ENCODE measurements around the gene CENPU. TPM values are rescaled to one million over a fixed set of nuclear protein-coding genes. Genes with fewer than 3 reads are reported as not detected.
"Not testable (repeated sequence)": the region's sequence is repeated elsewhere in the genome, so short reads cannot be mapped to it uniquely, and the experiment has no call there.

Gene CENPU
- total RNA-seq, 1 donor from 2014 or later, result 2.2 TPM

GRCh38 chr4:184744236-184744635, 10.3 kb upstream of the CENPU start:
- H3K27me3 ChIP-seq (ENCODE audit: low read depth), result no peaks in the 10 kb centered on the region
- no peak overlapping the region for H3K27ac ChIP-seq
- H3K4me3 ChIP-seq, result no peak overlapping the region
- no peak for DNase-seq
- no peak for ATAC-seq
- peaks cover 42% of the 10 kb centered on the region for H3K4me1 ChIP-seq
- TF ChIP-seq CTCF (IDR thresholded peaks at IDR 0.05), result no peak
- H3K9me3 ChIP-seq, result no peaks in the 10 kb centered on the region
- no peaks in the 10 kb centered on the region for H3K36me3 ChIP-seq
- intact Hi-C loops (cut with DNase I), result no loop called here

GRCh38 chr4:184743650-184744049, 9.8 kb upstream of the CENPU start:
- peaks cover 41% of the 10 kb centered on the region for H3K4me1 ChIP-seq
- DNase-seq (no peak), ATAC-seq (no peak)
- no peaks in the 10 kb centered on the region for H3K36me3 ChIP-seq
- no peak overlapping the region for H3K4me3 ChIP-seq
- H3K27ac ChIP-seq, result no peak overlapping the region
- intact Hi-C loops (cut with DNase I), result no loop called here
- no peaks in the 10 kb centered on the region for H3K9me3 ChIP-seq
- TF ChIP-seq CTCF (IDR thresholded peaks at IDR 0.05), result no peak
- H3K27me3 ChIP-seq (ENCODE audit: low read depth), result no peaks in the 10 kb centered on the region

- DNase-seq; H3K36me3 ChIP-seq; intact Hi-C loops (cut with DNase I); H3K4me3 ChIP-seq; H3K27me3 ChIP-seq (ENCODE audit: low read depth); ATAC-seq; H3K27ac ChIP-seq; H3K9me3 ChIP-seq: not testable (repeated sequence)
- peaks cover 22% of the 10 kb centered on the region for H3K4me1 ChIP-seq
These were observed 7.8 kb upstream of the CENPU start for GRCh38 chr4:184741651-184742050.

GRCh38 chr4:184740980-184741391, 7.1 kb upstream of the CENPU start:
- no peak overlapping the region for H3K4me3 ChIP-seq
- H3K36me3 ChIP-seq, result no peaks in the 10 kb centered on the region
- H3K27ac ChIP-seq, result no peak overlapping the region
- no peak for DNase-seq
- ATAC-seq, result peak in 1 of 2 donors; percentile 38
- H3K27me3 ChIP-seq (ENCODE audit: low read depth), result no peaks in the 10 kb centered on the region
- no peak for TF ChIP-seq CTCF (IDR thresholded peaks at IDR 0.05)
- no peaks in the 10 kb centered on the region for H3K9me3 ChIP-seq
- intact Hi-C loops (cut with DNase I), result no loop called here
- H3K4me1 ChIP-seq, result peaks cover 15% of the 10 kb centered on the region

- DNase-seq; H3K4me1 ChIP-seq; H3K9me3 ChIP-seq; intact Hi-C loops (cut with DNase I); H3K27ac ChIP-seq; H3K4me3 ChIP-seq; H3K27me3 ChIP-seq (ENCODE audit: low read depth); ATAC-seq; H3K36me3 ChIP-seq: not testable (repeated sequence)
These were observed 5.7 kb upstream of the CENPU start for GRCh38 chr4:184739575-184739974.

- Histone ChIP-seq H3K4me3 (peak overlapping the region; percentile 79), H3K36me3 (no peaks in the 10 kb centered on the region), H3K27me3 (ENCODE audit: low read depth) (no peaks in the 10 kb centered on the region), H3K27ac (no peak overlapping the region), H3K9me3 (no peaks in the 10 kb centered on the region), H3K4me1 (peaks cover 20% of the 10 kb centered on the region)
- intact Hi-C loops (cut with DNase I), result no loop called here
- TF ChIP-seq CTCF (IDR thresholded peaks at IDR 0.05), result no peak
- ATAC-seq, result no peak
- no peak for DNase-seq
These were observed 862 bp upstream of the CENPU start for GRCh38 chr4:184734758-184735157.

GRCh38 chr4:184732126-184732525, 1.8 kb downstream of the CENPU start:
- H3K4me1 ChIP-seq, result peaks cover 14% of the 10 kb centered on the region
- no peak overlapping the region for H3K4me3 ChIP-seq
- intact Hi-C loops (cut with DNase I), result no loop called here
- H3K9me3 ChIP-seq, result no peaks in the 10 kb centered on the region
- H3K27ac ChIP-seq, result no peak overlapping the region
- DNase-seq, result no peak
- H3K36me3 ChIP-seq, result no peaks in the 10 kb centered on the region
- no peak for TF ChIP-seq CTCF (IDR thresholded peaks at IDR 0.05)
- H3K27me3 ChIP-seq (ENCODE audit: low read depth), result no peaks in the 10 kb centered on the region
- ATAC-seq, result peak; percentile 18 to 57
